Body of pancreas (tissue), 4 donors: Measurements from ENCODE around the gene FNTB. TPM values are rescaled to one million over a fixed set of nuclear protein-coding genes. Genes with fewer than 3 reads are reported as not detected.
A peak's percentile ranks its signal among the peaks of the same experiment; 100 is the strongest.

ENCODE experiments used
- ATAC-seq: fragments of 150-250 bp; one replicate; pipeline ENCODE4 v1.9.1; 2016
- DNase-seq, 4 donors: peaks; one replicate each; pipeline ENCODE4 v3.0.0-alpha.2; 2019
- H3K27ac ChIP-seq, 4 donors: fragments of 200-600 bp; sonication (generic); 1 replicate in 3 of 4; 2 replicates in 1 of 4; pipeline versions ENCODE4 v1.5.1 to v1.6.1; 2016 to 2019; ENCODE audit warnings: mild to moderate bottlenecking in 1 of 4, mixed read lengths in 1 of 4, moderate library complexity in 1 of 4
- H3K27me3 ChIP-seq, 2 donors: fragments of 200-600 bp; sonication (generic); one replicate each; pipeline ENCODE4 v1.6.0; 2016; ENCODE audit warnings: mild to moderate bottlenecking in 1 of 2
- H3K36me3 ChIP-seq, 2 donors: fragments of 200-600 bp; sonication (generic); replicated peaks in 1 of 2; 2 replicates each; pipeline ENCODE4 v1.5.1; 2016; ENCODE audit warnings: low read depth in 2 of 2; ENCODE audit not compliant: insufficient read depth in 1 of 2
- H3K4me1 ChIP-seq: fragments of 200-600 bp; sonication (generic); one replicate; pipeline ENCODE4 v1.6.0; 2016
- H3K4me3 ChIP-seq, 2 donors: fragments of 200-600 bp; sonication (generic); 1 replicate in 1 of 2; 2 replicates in 1 of 2; pipeline ENCODE4 v1.5.1; 2016 to 2019
- H3K9me3 ChIP-seq, 3 donors: fragments of 200-600 bp; sonication (generic); 1 replicate in 2 of 3; 2 replicates in 1 of 3; pipeline ENCODE4 v1.5.1; 2016
- CTCF ChIP-seq, 7 experiments: fragments of 450-650 bp in 4 of 7; fragments of 200-600 bp in 3 of 7; sonication (generic) in 3 of 7; IDR thresholded peaks; one replicate each; pipeline ENCODE4 v1.5.1; 2016 to 2019; ENCODE audit warnings: antibody characterized with exemption in 7 of 7
- POLR2A ChIP-seq, 3 donors: fragments of 450-650 bp; IDR thresholded peaks; one replicate each; pipeline ENCODE4 v1.6.1; 2016; ENCODE audit warnings: antibody characterized with exemption in 3 of 3, mild to moderate bottlenecking in 2 of 3
- WGBS, 2 donors: methylation state at CpG; one replicate each; pipeline ENCODE4 v1.1.5; 2017; 5-methylcytosine and 5-hydroxymethylcytosine counted together
- intact Hi-C: fragments of 100-400 bp; cut with DNase I; formaldehyde crosslinking; loops from one replicate; pipeline ENCODE4 v1.15.1; 2023
- total RNA-seq, 2 donors: library from RNA; depleted of rRNA; stranded (reverse); fragments of >200 nt; gene quantifications; one replicate each; pipeline ENCODE4 v1.1.0, GENCODE V29; 2016

Gene FNTB
- total RNA-seq, 2 donors from 2014 or later = 6.7 to 8.6 TPM

- DNase-seq (peak in 1 of 4 donors; percentile 20), ATAC-seq (no peak)
- peaks cover 11 to 12% of the 10 kb centered on the region in 2 donors for H3K36me3 ChIP-seq
- peak overlapping the region in 1 of 4 donors; percentile 26 for H3K27ac ChIP-seq
- H3K27me3 ChIP-seq = no peaks in the 10 kb centered on the region
- WGBS, 2 donors = 38 to 39% methylated on average over 3 of the region's 3 CpGs
- peaks cover 28% of the 10 kb centered on the region for H3K4me1 ChIP-seq
- H3K9me3 ChIP-seq = no peaks in the 10 kb centered on the region
- intact Hi-C loops = no loop called here
- no peak overlapping the region for H3K4me3 ChIP-seq
- TF ChIP-seq CTCF (IDR thresholded peaks at IDR 0.05) = no peak
- TF ChIP-seq POLR2A (IDR thresholded peaks at IDR 0.05) = no peak
Measured at GRCh38 chr14:65074449-65075150, 87.9 kb downstream of the FNTB start.

GRCh38 chr14:65075628-65076325 is 89.1 kb downstream of the FNTB start:
- ATAC-seq (no peak), DNase-seq (peak in 1 of 4 donors; percentile 43)
- Histone ChIP-seq H3K9me3 (no peaks in the 10 kb centered on the region), H3K4me3 (no peak overlapping the region), H3K27ac (peak overlapping the region in 1 of 4 donors; percentile 5), H3K4me1 (peaks cover 18% of the 10 kb centered on the region), H3K27me3 (no peaks in the 10 kb centered on the region), H3K36me3 (peaks cover 11 to 12% of the 10 kb centered on the region in 2 donors)
- TF ChIP-seq CTCF (IDR thresholded peaks at IDR 0.05) (no peak), POLR2A (IDR thresholded peaks at IDR 0.05) (no peak)
- intact Hi-C loops = no loop called here
- WGBS, 2 donors = 81 to 91% methylated on average over 17 of the region's 17 CpGs

GRCh38 chr14:65077318-65077717 is 90.6 kb downstream of the FNTB start:
- H3K36me3 ChIP-seq = peaks cover 11 to 12% of the 10 kb centered on the region in 2 donors
- H3K9me3 ChIP-seq = no peaks in the 10 kb centered on the region
- WGBS, 2 donors = 95 to 100% methylated on average over 2 of the region's 2 CpGs
- H3K4me1 ChIP-seq = peaks cover 21% of the 10 kb centered on the region
- no peak for TF ChIP-seq POLR2A (IDR thresholded peaks at IDR 0.05)
- TF ChIP-seq CTCF (IDR thresholded peaks at IDR 0.05) = no peak
- DNase-seq = no peak
- intact Hi-C loops = no loop called here
- H3K27ac ChIP-seq = no peak overlapping the region
- no peak for ATAC-seq
- H3K27me3 ChIP-seq = no peaks in the 10 kb centered on the region
- no peak overlapping the region for H3K4me3 ChIP-seq

- Histone ChIP-seq H3K4me3 (no peak overlapping the region), H3K36me3 (peaks cover 12 to 16% of the 10 kb centered on the region in 2 donors), H3K9me3 (no peaks in the 10 kb centered on the region), H3K4me1 (peaks cover 21% of the 10 kb centered on the region), H3K27ac (no peak overlapping the region), H3K27me3 (no peaks in the 10 kb centered on the region)
- DNase-seq = no peak
- TF ChIP-seq CTCF (IDR thresholded peaks at IDR 0.05) = no peak
- intact Hi-C loops = no loop called here
- no peak for ATAC-seq
- WGBS, 2 donors = 79 to 88% methylated on average over 6 of the region's 6 CpGs
Measured at GRCh38 chr14:65079201-65079600, 92.5 kb downstream of the FNTB start.
